ENCODE data around the gene SLC6A3. TPM values are rescaled to one million over a fixed set of nuclear protein-coding genes. Genes with fewer than 3 reads are reported as not detected.
A peak's percentile ranks its signal among the peaks of the same experiment; 100 is the strongest.

The SLC6A3 gene
- total RNA-seq (2014; rRNA removed; shearing (Covaris generic)) (0.05 TPM in 1 of 2 replicates, not detected in the other), total RNA-seq (2022) (not detected in 2 replicates), Bru-seq, nascent RNA (not detected), BruChase-seq, experiment 1, labeled RNA remaining after a 6-hour chase (percentile 5 among the genes with signal in this experiment), BruChase-seq, experiment 2, labeled RNA remaining after a 2-hour chase (percentile 3 among the genes with signal in this experiment)
- long read RNA-seq = 0 reads

- ChIA-PET POLR2A (no interaction called here), CTCF (ENCODE audit: unreplicated experiment) (no interaction called here)
- TF ChIP-seq EZH2phosphoT487 (IDR thresholded peaks at IDR 0.05; ENCODE audit: borderline replicate concordance, low read depth, low read length) = no peak
- TF ChIP-seq, protein P1, sequence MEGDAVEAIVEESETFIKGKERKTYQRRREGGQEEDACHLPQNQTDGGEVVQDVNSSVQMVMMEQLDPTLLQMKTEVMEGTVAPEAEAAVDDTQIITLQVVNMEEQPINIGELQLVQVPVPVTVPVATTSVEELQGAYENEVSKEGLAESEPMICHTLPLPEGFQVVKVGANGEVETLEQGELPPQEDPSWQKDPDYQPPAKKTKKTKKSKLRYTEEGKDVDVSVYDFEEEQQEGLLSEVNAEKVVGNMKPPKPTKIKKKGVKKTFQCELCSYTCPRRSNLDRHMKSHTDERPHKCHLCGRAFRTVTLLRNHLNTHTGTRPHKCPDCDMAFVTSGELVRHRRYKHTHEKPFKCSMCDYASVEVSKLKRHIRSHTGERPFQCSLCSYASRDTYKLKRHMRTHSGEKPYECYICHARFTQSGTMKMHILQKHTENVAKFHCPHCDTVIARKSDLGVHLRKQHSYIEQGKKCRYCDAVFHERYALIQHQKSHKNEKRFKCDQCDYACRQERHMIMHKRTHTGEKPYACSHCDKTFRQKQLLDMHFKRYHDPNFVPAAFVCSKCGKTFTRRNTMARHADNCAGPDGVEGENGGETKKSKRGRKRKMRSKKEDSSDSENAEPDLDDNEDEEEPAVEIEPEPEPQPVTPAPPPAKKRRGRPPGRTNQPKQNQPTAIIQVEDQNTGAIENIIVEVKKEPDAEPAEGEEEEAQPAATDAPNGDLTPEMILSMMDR (conservative IDR thresholded peaks at IDR 0.05; ENCODE audit: low read length) = no peak
- H3K9me3 ChIP-seq (ENCODE audit: low read length) = no peaks in the 10 kb centered on the region
- intact Hi-C loops (cut with micrococcal nuclease; ENCODE audit: unreplicated experiment) = no loop called here
- no peak within 1 kb of the TSS for H3K4me2 ChIP-seq (ENCODE audit: low read length)
- no peaks in the 10 kb centered on the region for H3K36me3 ChIP-seq (ENCODE audit: insufficient read depth, low read length)
- no peak within 1 kb of the TSS for H3K4me3 ChIP-seq (ENCODE audit: low read depth, low read length, poor library complexity, severe bottlenecking)
- BruUV-seq (replicated peaks) = no TSS peak
- H3K4me1 ChIP-seq (ENCODE audit: insufficient read depth, low read length, poor library complexity, severe bottlenecking) = no peaks in the 10 kb centered on the region
- no peak within 1 kb of the TSS for H2AFZ ChIP-seq (ENCODE audit: low read length)
- no peaks in the 10 kb centered on the region for H3K79me2 ChIP-seq (ENCODE audit: insufficient read depth, low read depth, low read length)
- no peak for DNase-seq (ENCODE audit: low spot score)
- no peaks in the 10 kb centered on the region for H3K9me2 ChIP-seq (ENCODE audit: insufficient read depth, low read length)
- no peak within 1 kb of the TSS for H3K27ac ChIP-seq (ENCODE audit: low read depth, low read length, poor library complexity, severe bottlenecking)
- no peaks in the 10 kb centered on the region for H4K20me1 ChIP-seq (ENCODE audit: insufficient read depth, low read length)
Observed at GRCh38 chr5:1445313-1445688, at the start of gene SLC6A3. SLC6A3 (minus strand) TSS chr5:1445440; CDS start chr5:1443197, 2,243 bp downstream.

GRCh38 chr5:1493941-1494340 is 48.7 kb upstream of the SLC6A3 start:
- CTCF ChIA-PET (ENCODE audit: unreplicated experiment) = no interaction called here

GRCh38 chr5:1493413-1493812 is 48.2 kb upstream of the SLC6A3 start:
- H3K27ac ChIP-seq (ENCODE audit: low read depth, low read length, poor library complexity, severe bottlenecking) = no peak overlapping the region
- no peak overlapping the region for H3K4me2 ChIP-seq (ENCODE audit: low read length)
- no TSS peak for BruUV-seq (replicated peaks)
- H3K9me3 ChIP-seq (ENCODE audit: low read length) = no peaks in the 10 kb centered on the region
- intact Hi-C loops (cut with micrococcal nuclease; ENCODE audit: unreplicated experiment) = no loop called here
- TF ChIP-seq, protein P1 (conservative IDR thresholded peaks at IDR 0.05; ENCODE audit: low read length) = no peak
- TF ChIP-seq EZH2phosphoT487 (IDR thresholded peaks at IDR 0.05; ENCODE audit: borderline replicate concordance, low read depth, low read length) = no peak
- H3K9me2 ChIP-seq (ENCODE audit: insufficient read depth, low read length) = no peaks in the 10 kb centered on the region
- no peaks in the 10 kb centered on the region for H3K79me2 ChIP-seq (ENCODE audit: insufficient read depth, low read depth, low read length)
- DNase-seq (ENCODE audit: low spot score) = no peak
- no peaks in the 10 kb centered on the region for H4K20me1 ChIP-seq (ENCODE audit: insufficient read depth, low read length)
- H2AFZ ChIP-seq (ENCODE audit: low read length) = no peak overlapping the region
- H3K4me1 ChIP-seq (ENCODE audit: insufficient read depth, low read length, poor library complexity, severe bottlenecking) = peaks cover 50% of the 10 kb centered on the region
- H3K4me3 ChIP-seq (ENCODE audit: low read depth, low read length, poor library complexity, severe bottlenecking) = no peak overlapping the region
- CTCF ChIA-PET (ENCODE audit: unreplicated experiment) = no interaction called here
- POLR2A ChIA-PET = no interaction called here
- H3K36me3 ChIP-seq (ENCODE audit: insufficient read depth, low read length) = peaks cover 90% of the 10 kb centered on the region

More at GRCh38 chr5:1493941-1494340, 48.7 kb upstream of the SLC6A3 start:
- Histone ChIP-seq H3K4me3 (ENCODE audit: low read depth, low read length, poor library complexity, severe bottlenecking) (no peak overlapping the region), H3K79me2 (ENCODE audit: insufficient read depth, low read depth, low read length) (no peaks in the 10 kb centered on the region), H3K36me3 (ENCODE audit: insufficient read depth, low read length) (peaks cover 92% of the 10 kb centered on the region), H3K4me1 (ENCODE audit: insufficient read depth, low read length, poor library complexity, severe bottlenecking) (peaks cover 45% of the 10 kb centered on the region), H3K9me2 (ENCODE audit: insufficient read depth, low read length) (no peaks in the 10 kb centered on the region), H3K9me3 (ENCODE audit: low read length) (no peaks in the 10 kb centered on the region), H3K27ac (ENCODE audit: low read depth, low read length, poor library complexity, severe bottlenecking) (no peak overlapping the region), H4K20me1 (ENCODE audit: insufficient read depth, low read length) (no peaks in the 10 kb centered on the region), H2AFZ (ENCODE audit: low read length) (no peak overlapping the region), H3K4me2 (ENCODE audit: low read length) (no peak overlapping the region)
- no TSS peak for BruUV-seq (replicated peaks)
- intact Hi-C loops (cut with micrococcal nuclease; ENCODE audit: unreplicated experiment) = no loop called here
- TF ChIP-seq, protein P1 (conservative IDR thresholded peaks at IDR 0.05; ENCODE audit: low read length) = no peak
- no peak for TF ChIP-seq EZH2phosphoT487 (IDR thresholded peaks at IDR 0.05; ENCODE audit: borderline replicate concordance, low read depth, low read length)
- POLR2A ChIA-PET = no interaction called here
- DNase-seq (ENCODE audit: low spot score) = no peak

Measured in OCI-LY7 (cell line).